ENCODE results near the gene CALML4. TPM values are rescaled to one million over a fixed set of nuclear protein-coding genes. Genes with fewer than 3 reads are reported as not detected.
"Not testable (repeated sequence)": the region's sequence is repeated elsewhere in the genome, so short reads cannot be mapped to it uniquely, and the experiment has no call there.

CALML4 gene
- total RNA-seq, 4 donors from 2014 or later, result 1.6 to 5.3 (median 3.3) TPM

DNA sequence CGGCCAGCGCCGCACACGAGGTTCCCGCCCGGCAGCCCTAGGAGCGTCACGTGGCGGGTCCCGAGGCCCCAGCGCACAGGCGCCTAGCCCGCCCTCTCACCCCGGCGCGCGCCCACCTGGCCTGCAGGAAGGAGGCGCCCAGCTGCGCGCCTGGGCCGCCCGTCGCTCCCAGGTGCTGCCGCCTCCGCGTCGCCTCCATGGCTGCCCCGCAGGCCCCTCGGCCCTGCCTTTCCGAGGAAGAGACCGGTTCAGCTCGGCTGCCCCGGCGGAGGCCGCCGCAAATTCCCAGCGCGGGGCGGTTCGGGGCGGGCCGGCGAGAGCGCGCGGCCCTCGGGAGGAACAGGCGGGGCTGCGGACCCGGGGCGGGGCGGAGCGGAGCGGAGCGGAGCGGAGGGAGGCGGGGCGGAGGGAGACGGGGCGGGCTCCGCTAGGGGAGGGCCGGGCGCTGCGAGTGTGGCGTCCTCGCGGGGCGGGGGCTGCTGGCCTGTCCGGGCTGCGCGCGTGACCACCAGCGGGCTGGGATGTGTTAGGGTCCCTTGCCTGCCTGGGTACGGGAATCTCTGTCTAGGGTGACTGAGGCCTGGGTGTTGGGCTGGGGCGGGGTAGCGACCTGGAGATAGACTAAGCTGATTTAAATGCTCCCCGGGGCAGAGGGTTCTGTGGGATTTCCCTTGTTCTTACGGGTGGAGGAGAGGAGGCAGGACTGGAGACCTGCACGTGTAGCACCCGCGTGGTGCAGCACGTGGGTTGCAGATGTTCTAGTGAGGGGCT lies 24.4 kb upstream of the CALML4 start, which contains the start of gene CLN6:
Gene CLN6 (minus strand): TSS at position 343 of the 771 bp plus-strand sequence. CDS start 144 bp downstream, at position 199.
- Histone ChIP-seq H3K4me3 (peak within 1 kb of the TSS; percentile 56 to 92 (median 86)), H3K27me3 (peaks cover 0 to 41% (median 0%) of the 10 kb centered on the region in 4 donors), H3K9me3 (no peaks in the 10 kb centered on the region), H3K27ac (peak within 1 kb of the TSS; percentile 56 to 89 (median 86)), H3K36me3 (no peaks in the 10 kb centered on the region), H3K4me1 (peaks cover 18 to 44% (median 19%) of the 10 kb centered on the region in 3 donors)
- TF ChIP-seq, protein P1, sequence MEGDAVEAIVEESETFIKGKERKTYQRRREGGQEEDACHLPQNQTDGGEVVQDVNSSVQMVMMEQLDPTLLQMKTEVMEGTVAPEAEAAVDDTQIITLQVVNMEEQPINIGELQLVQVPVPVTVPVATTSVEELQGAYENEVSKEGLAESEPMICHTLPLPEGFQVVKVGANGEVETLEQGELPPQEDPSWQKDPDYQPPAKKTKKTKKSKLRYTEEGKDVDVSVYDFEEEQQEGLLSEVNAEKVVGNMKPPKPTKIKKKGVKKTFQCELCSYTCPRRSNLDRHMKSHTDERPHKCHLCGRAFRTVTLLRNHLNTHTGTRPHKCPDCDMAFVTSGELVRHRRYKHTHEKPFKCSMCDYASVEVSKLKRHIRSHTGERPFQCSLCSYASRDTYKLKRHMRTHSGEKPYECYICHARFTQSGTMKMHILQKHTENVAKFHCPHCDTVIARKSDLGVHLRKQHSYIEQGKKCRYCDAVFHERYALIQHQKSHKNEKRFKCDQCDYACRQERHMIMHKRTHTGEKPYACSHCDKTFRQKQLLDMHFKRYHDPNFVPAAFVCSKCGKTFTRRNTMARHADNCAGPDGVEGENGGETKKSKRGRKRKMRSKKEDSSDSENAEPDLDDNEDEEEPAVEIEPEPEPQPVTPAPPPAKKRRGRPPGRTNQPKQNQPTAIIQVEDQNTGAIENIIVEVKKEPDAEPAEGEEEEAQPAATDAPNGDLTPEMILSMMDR (IDR thresholded peaks at IDR 0.05), result peak in 1 of 6 experiments; percentile 13
- peak in 3 of 4 donors; percentile 21 to 45 (median 30) for TF ChIP-seq POLR2A (IDR thresholded peaks at IDR 0.05)
- DNase-seq, result peak; percentile 18
- intact Hi-C loops (cut with DNase I), result no loop called here
- 0% methylated on average over 4 to 7 of the region's 82 CpGs for WGBS, 2 donors

- Histone ChIP-seq H3K4me1 (peaks cover 18 to 40% (median 19%) of the 10 kb centered on the region in 3 donors), H3K36me3 (no peaks in the 10 kb centered on the region), H3K4me3 (peak overlapping the region; percentile 56 to 92 (median 86)), H3K9me3 (no peaks in the 10 kb centered on the region), H3K27ac (peak overlapping the region; percentile 56 to 89 (median 86)), H3K27me3 (peaks cover 0 to 35% (median 0%) of the 10 kb centered on the region in 4 donors)
- no peak for TF ChIP-seq POLR2A (IDR thresholded peaks at IDR 0.05)
- TF ChIP-seq, protein P1 (IDR thresholded peaks at IDR 0.05), result no peak
- WGBS, 2 donors, result 0% methylated on average over 5 to 6 of the region's 39 CpGs
- DNase-seq, result no peak
- intact Hi-C loops (cut with DNase I), result no loop called here
These were observed 23.8 kb upstream of the CALML4 start for GRCh38 chr15:68228971-68229385.

GRCh38 chr15:68228143-68228970 lies 23.2 kb upstream of the CALML4 start:
- Histone ChIP-seq H3K27ac (peak overlapping the region in 3 of 4 donors; percentile 56 to 89 (median 87)), H3K4me3 (peak overlapping the region; percentile 56 to 92 (median 86)), H3K4me1 (peaks cover 18 to 40% (median 19%) of the 10 kb centered on the region in 3 donors), H3K36me3 (no peaks in the 10 kb centered on the region), H3K27me3 (peaks cover 0 to 29% (median 0%) of the 10 kb centered on the region in 4 donors), H3K9me3 (no peaks in the 10 kb centered on the region)
- DNase-seq, result no peak
- TF ChIP-seq, protein P1 (IDR thresholded peaks at IDR 0.05), result no peak
- no peak for TF ChIP-seq POLR2A (IDR thresholded peaks at IDR 0.05)
- intact Hi-C loops (cut with DNase I), result no loop called here
- WGBS, 2 donors, result 29 to 49% methylated on average over 17 to 21 of the region's 25 CpGs

DNA sequence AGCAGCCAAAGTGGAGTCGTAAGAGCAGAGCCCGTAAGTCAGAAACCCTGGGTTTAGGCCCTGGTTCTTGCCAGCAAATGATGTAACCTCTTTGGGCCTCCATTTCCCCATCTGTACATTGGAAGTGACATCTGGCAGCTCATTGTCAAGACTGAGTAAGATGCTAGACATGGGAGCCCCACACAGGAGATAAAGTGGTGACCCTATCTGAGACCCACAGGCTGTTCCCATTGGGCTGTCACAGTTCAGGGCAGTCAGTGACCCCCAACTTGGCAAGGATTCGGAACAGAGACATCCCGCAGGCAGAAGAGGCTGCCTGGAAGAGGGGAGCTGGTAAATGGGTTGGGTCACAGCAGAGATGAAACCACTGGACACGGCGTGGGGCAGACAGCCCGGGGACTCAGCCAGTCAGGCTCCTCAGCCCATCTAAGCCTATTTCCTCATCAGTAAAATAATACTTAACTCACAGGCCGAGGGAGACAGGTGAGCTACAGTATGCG lies 22.6 kb upstream of the CALML4 start:
- WGBS, 2 donors, result 55 to 60% methylated on average over 7 to 9 of the region's 9 CpGs
- no peaks in the 10 kb centered on the region for H3K9me3 ChIP-seq
- no peak for DNase-seq
- intact Hi-C loops (cut with DNase I), result no loop called here
- H3K27me3 ChIP-seq, result peaks cover 0 to 22% (median 0%) of the 10 kb centered on the region in 4 donors
- no peaks in the 10 kb centered on the region for H3K36me3 ChIP-seq
- H3K4me3 ChIP-seq, result peak overlapping the region in 2 of 4 donors; percentile 87 to 92
- peaks cover 18 to 40% (median 19%) of the 10 kb centered on the region in 3 donors for H3K4me1 ChIP-seq
- H3K27ac ChIP-seq, result no peak overlapping the region
- TF ChIP-seq POLR2A (IDR thresholded peaks at IDR 0.05), result no peak
- TF ChIP-seq, protein P1 (IDR thresholded peaks at IDR 0.05), result no peak

- intact Hi-C loops (cut with DNase I); DNase-seq; H3K36me3 ChIP-seq; H3K9me3 ChIP-seq; H3K27ac ChIP-seq; H3K27me3 ChIP-seq; H3K4me3 ChIP-seq: not testable (repeated sequence)
- H3K4me1 ChIP-seq, result peaks cover 18 to 34% (median 19%) of the 10 kb centered on the region in 3 donors
- 97 to 100% methylated on average over 4 of the region's 4 CpGs for WGBS, 2 donors
These were observed 20.3 kb upstream of the CALML4 start for GRCh38 chr15:68225442-68225841.
